Stomach (tissue), 9 donors: ENCODE data around the gene ACOT13. TPM values are rescaled to one million over a fixed set of nuclear protein-coding genes. Genes with fewer than 3 reads are reported as not detected.
"Not testable (repeated sequence)": the region's sequence is repeated elsewhere in the genome, so short reads cannot be mapped to it uniquely, and the experiment has no call there.

Experiments
- DNase-seq, 2 donors: peaks; one replicate each; pipeline versions ENCODE4 v3.0.0 to v3.0.0-alpha.2; 2013 to 2019
- H3K27ac ChIP-seq, 5 donors: fragments of 200-600 bp in 4 of 5; sonication (generic) in 4 of 5; one replicate each; pipeline ENCODE4 v1.5.1; 2013 to 2019; ENCODE audit warnings: mild to moderate bottlenecking in 1 of 5, moderate library complexity in 1 of 5
- H3K27me3 ChIP-seq, 3 donors: fragments of 200-600 bp; sonication (generic); one replicate each; pipeline ENCODE4 v1.5.1; 2017 to 2019; ENCODE audit warnings: mixed run types in 1 of 3
- H3K36me3 ChIP-seq, 4 donors: fragments of 200-600 bp; sonication (generic); 1 replicate in 3 of 4; 2 replicates in 1 of 4; pipeline ENCODE4 v1.5.1; 2016 to 2019
- H3K4me1 ChIP-seq, 4 donors: fragments of 200-600 bp; sonication (generic); one replicate each; pipeline ENCODE4 v1.5.1; 2016 to 2019
- H3K4me3 ChIP-seq, 4 donors: fragments of 200-600 bp; sonication (generic) in 3 of 4; one replicate each; pipeline ENCODE4 v1.5.1; 2016 to 2019; ENCODE audit warnings: mild to moderate bottlenecking in 1 of 4
- H3K9me3 ChIP-seq, 4 donors: fragments of 200-600 bp; sonication (generic); one replicate each; pipeline ENCODE4 v1.5.1; 2016 to 2019
- EP300 ChIP-seq: sonication (generic); formaldehyde crosslinking; IDR thresholded peaks from one replicate; pipeline ENCODE4 v1.6.1; 2017; ENCODE audit warnings: antibody characterized with exemption
- POLR2A ChIP-seq, 4 donors: fragments of 450-650 bp; IDR thresholded peaks; one replicate each; pipeline ENCODE4 v1.6.1; 2016; ENCODE audit warnings: antibody characterized with exemption in 4 of 4, control low read depth in 2 of 4, mild to moderate bottlenecking in 1 of 4, moderate library complexity in 1 of 4
- POLR2AphosphoS5 ChIP-seq, 3 donors: sonication (generic); formaldehyde crosslinking; IDR thresholded peaks; one replicate each; pipeline ENCODE4 v1.6.1; 2016; ENCODE audit warnings: antibody characterized with exemption in 3 of 3
- WGBS, 5 donors: extraction: QIAGEN DNeasy Blood & Tissue Kit in 3 of 5; methylation state at CpG; one replicate each; pipeline versions ENCODE4 v1.1.5 to v1.1.7; 2013 to 2018; 5-methylcytosine and 5-hydroxymethylcytosine counted together
- intact Hi-C: fragments of 100-400 bp; cut with DNase I; formaldehyde crosslinking; loops from one replicate; pipeline ENCODE4 v1.15.1; 2023; ENCODE audit warnings: low total_unique reads
- polyA plus RNA-seq, 3 donors: library from polyadenylated mRNA; stranded (reverse); fragments of 200-250 nt; gene quantifications; one replicate each; pipeline ENCODE4 v1.2.3, GENCODE V29; 2013
- total RNA-seq, 5 donors: library from RNA; depleted of rRNA; stranded (reverse); fragments of >200 nt; gene quantifications; one replicate each; pipeline versions ENCODE4 v1.1.0 to v1.2.3, GENCODE V29; 2014 to 2016
- TF ChIP-seq, protein P1 (sequence below), 7 experiments: fragments of 450-650 bp in 4 of 7; fragments of 200-600 bp in 3 of 7; sonication (generic) in 3 of 7; IDR thresholded peaks; one replicate each; pipeline ENCODE4 v1.5.1; 2016 to 2019; ENCODE audit warnings: antibody characterized with exemption in 7 of 7, control low read depth in 2 of 7, mild to moderate bottlenecking in 1 of 7
- donor health status: healthy with polysubstance abuse.
- donor health status: Bipolar disorder and iron deficiency.
- donor health status: healthy.

The ACOT13 gene
- total and polyA plus RNA-seq, 8 donors = 2.9 to 22.1 (median 9.2) TPM

DNA sequence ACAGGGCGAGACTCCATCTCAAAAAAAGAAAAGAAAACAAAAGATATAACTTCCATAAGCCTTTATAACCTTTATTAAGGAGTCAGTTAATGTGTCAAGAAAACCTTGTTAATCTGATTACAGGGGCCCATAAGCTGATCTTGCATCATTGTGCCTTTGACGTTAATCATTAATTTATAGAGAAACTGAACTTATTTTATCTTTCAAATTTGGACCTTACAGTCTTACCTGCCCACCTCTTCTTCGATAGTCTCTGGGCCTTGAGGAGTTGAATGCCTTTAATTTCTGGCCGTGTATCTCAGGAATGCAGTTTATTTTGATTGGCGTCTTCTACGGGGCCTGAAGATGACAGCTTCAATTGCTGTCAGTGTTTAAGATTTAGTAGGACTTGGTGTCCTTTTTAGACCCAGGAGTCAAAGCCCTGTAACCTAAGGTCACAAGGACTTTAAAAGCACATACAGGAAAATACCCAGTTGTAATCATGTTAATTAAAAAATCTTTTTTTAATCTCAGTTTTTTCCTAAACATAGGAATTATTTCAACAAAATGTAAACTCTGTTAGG lies 5.8 kb downstream of the ACOT13 start:
- Histone ChIP-seq H3K9me3 (peaks cover 0 to 13% (median 0%) of the 10 kb centered on the region in 4 donors), H3K4me3 (no peak overlapping the region), H3K27me3 (no peaks in the 10 kb centered on the region), H3K27ac (no peak overlapping the region), H3K4me1 (peaks cover 0 to 16% (median 10%) of the 10 kb centered on the region in 4 donors), H3K36me3 (no peaks in the 10 kb centered on the region)
- 84 to 92% (median 88%) methylated on average over 6 of the region's 6 CpGs for WGBS, 5 donors
- DNase-seq = no peak
- no peak for TF ChIP-seq POLR2A (IDR thresholded peaks at IDR 0.05)
- TF ChIP-seq POLR2AphosphoS5 (IDR thresholded peaks at IDR 0.05) = no peak
- TF ChIP-seq EP300 = no peak
- TF ChIP-seq, protein P1, sequence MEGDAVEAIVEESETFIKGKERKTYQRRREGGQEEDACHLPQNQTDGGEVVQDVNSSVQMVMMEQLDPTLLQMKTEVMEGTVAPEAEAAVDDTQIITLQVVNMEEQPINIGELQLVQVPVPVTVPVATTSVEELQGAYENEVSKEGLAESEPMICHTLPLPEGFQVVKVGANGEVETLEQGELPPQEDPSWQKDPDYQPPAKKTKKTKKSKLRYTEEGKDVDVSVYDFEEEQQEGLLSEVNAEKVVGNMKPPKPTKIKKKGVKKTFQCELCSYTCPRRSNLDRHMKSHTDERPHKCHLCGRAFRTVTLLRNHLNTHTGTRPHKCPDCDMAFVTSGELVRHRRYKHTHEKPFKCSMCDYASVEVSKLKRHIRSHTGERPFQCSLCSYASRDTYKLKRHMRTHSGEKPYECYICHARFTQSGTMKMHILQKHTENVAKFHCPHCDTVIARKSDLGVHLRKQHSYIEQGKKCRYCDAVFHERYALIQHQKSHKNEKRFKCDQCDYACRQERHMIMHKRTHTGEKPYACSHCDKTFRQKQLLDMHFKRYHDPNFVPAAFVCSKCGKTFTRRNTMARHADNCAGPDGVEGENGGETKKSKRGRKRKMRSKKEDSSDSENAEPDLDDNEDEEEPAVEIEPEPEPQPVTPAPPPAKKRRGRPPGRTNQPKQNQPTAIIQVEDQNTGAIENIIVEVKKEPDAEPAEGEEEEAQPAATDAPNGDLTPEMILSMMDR (IDR thresholded peaks at IDR 0.05) = no peak
- intact Hi-C loops = no loop called here

GRCh38 chr6:24673625-24674024 lies 6.7 kb downstream of the ACOT13 start:
- Histone ChIP-seq H3K27ac (no peak overlapping the region), H3K36me3 (no peaks in the 10 kb centered on the region), H3K4me3 (no peak overlapping the region), H3K9me3 (peaks cover 0 to 13% (median 0%) of the 10 kb centered on the region in 4 donors), H3K4me1 (peaks cover 0 to 7% (median 2%) of the 10 kb centered on the region in 4 donors), H3K27me3 (no peaks in the 10 kb centered on the region)
- 76 to 91% (median 86%) methylated on average over 2 of the region's 2 CpGs for WGBS, 5 donors
- intact Hi-C loops = no loop called here
- TF ChIP-seq, protein P1 (IDR thresholded peaks at IDR 0.05) = no peak
- no peak for TF ChIP-seq POLR2AphosphoS5 (IDR thresholded peaks at IDR 0.05)
- no peak for TF ChIP-seq EP300
- TF ChIP-seq POLR2A (IDR thresholded peaks at IDR 0.05) = no peak
- no peak for DNase-seq

- H3K4me1 ChIP-seq, intact Hi-C loops, H3K36me3 ChIP-seq, H3K9me3 ChIP-seq, H3K27ac ChIP-seq, H3K27me3 ChIP-seq, DNase-seq, H3K4me3 ChIP-seq: not testable (repeated sequence)
- WGBS, 5 donors = 49 to 79% (median 68%) methylated on average over 10 to 11 of the region's 11 CpGs
Measured at GRCh38 chr6:24678792-24679352, 12.0 kb downstream of the ACOT13 start.

- intact Hi-C loops = no loop called here
- Histone ChIP-seq H3K9me3 (no peaks in the 10 kb centered on the region), H3K27ac (no peak overlapping the region), H3K27me3 (no peaks in the 10 kb centered on the region), H3K36me3 (no peaks in the 10 kb centered on the region), H3K4me3 (no peak overlapping the region), H3K4me1 (peaks cover 0 to 8% (median 0%) of the 10 kb centered on the region in 4 donors)
- WGBS, 5 donors = 79 to 86% (median 82%) methylated on average over 7 of the region's 7 CpGs
- no peak for DNase-seq
- no peak for TF ChIP-seq POLR2AphosphoS5 (IDR thresholded peaks at IDR 0.05)
- TF ChIP-seq EP300 = no peak
- TF ChIP-seq, protein P1 (IDR thresholded peaks at IDR 0.05) = no peak
- no peak for TF ChIP-seq POLR2A (IDR thresholded peaks at IDR 0.05)
Measured at GRCh38 chr6:24680582-24680981, 13.7 kb downstream of the ACOT13 start.
